IPS-18a (cell line): Measurements from ENCODE around the gene DCC.

ENCODE experiments used
- H3K27ac ChIP-seq: one replicate; pipeline ENCODE4 v1.5.1; 2013; ENCODE audit warnings: low read length
- H3K27me3 ChIP-seq: one replicate; pipeline ENCODE4 v1.6.1; 2013; ENCODE audit warnings: mild to moderate bottlenecking, low read length; ENCODE audit not compliant: control insufficient read depth, insufficient read depth
- H3K36me3 ChIP-seq: one replicate; pipeline ENCODE4 v1.6.1; 2013; ENCODE audit warnings: low read depth, low read length; ENCODE audit not compliant: control insufficient read depth
- H3K4me1 ChIP-seq: one replicate; pipeline ENCODE4 v1.6.1; 2013; ENCODE audit warnings: low read depth, low read length; ENCODE audit not compliant: control insufficient read depth
- H3K4me3 ChIP-seq: one replicate; pipeline ENCODE4 v1.5.1; 2013; ENCODE audit warnings: low read length
- H3K9ac ChIP-seq: one replicate; pipeline ENCODE4 v1.6.1; 2013; ENCODE audit warnings: mild to moderate bottlenecking, low read length, moderate library complexity
- H3K9me3 ChIP-seq: one replicate; pipeline ENCODE4 v1.6.1; 2013; ENCODE audit warnings: low read depth, low read length; ENCODE audit not compliant: control insufficient read depth

The DCC gene

DNA sequence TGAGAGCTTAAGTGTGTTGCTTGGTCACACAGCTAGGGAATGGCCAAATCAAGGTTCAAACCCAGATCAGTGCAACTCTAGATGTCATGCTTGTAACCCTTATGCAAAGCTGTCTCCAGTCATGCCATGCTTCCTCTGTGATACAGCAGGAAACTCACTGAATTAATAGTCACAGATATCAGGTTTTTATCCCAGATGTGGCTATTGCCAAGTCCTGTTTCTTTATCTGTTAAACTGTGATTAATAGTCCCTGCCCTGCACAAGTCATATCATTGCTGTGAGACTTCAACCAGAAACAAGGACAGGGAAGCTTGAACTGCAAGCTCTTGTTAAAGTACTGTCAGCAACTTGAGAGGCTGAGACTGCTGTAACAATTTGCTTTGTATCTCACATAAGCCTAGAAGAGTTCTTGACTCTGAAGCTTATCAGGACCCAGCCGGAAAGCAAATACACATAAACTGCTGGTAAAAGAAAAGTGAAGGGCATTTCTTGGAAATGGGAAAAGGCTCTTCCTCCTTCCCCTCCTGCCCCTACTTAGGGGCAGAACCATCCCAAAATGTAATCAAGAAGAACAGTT, 609.0 kb downstream of the DCC start:
- no peaks in the 10 kb centered on the region for H3K27me3 ChIP-seq
- H3K27ac ChIP-seq = no peak overlapping the region
- H3K4me3 ChIP-seq = no peak overlapping the region

GRCh38 chr18:52950155-52950554, 610.2 kb downstream of the DCC start:
- no peak overlapping the region for H3K27ac ChIP-seq
- no peak overlapping the region for H3K4me3 ChIP-seq
- no peaks in the 10 kb centered on the region for H3K9me3 ChIP-seq
- no peaks in the 10 kb centered on the region for H3K4me1 ChIP-seq
- no peak overlapping the region for H3K9ac ChIP-seq
- H3K36me3 ChIP-seq = no peaks in the 10 kb centered on the region
- H3K27me3 ChIP-seq = no peaks in the 10 kb centered on the region

More for the DNA sequence above, 609.0 kb downstream of the DCC start:
- no peak overlapping the region for H3K9ac ChIP-seq
- H3K4me1 ChIP-seq = no peaks in the 10 kb centered on the region
- H3K36me3 ChIP-seq = no peaks in the 10 kb centered on the region
- no peaks in the 10 kb centered on the region for H3K9me3 ChIP-seq

GRCh38 chr18:52953387-52953786, 613.4 kb downstream of the DCC start:
- H3K27ac ChIP-seq = no peak overlapping the region
- H3K4me3 ChIP-seq = no peak overlapping the region
- no peaks in the 10 kb centered on the region for H3K4me1 ChIP-seq
- no peaks in the 10 kb centered on the region for H3K27me3 ChIP-seq
- no peaks in the 10 kb centered on the region for H3K36me3 ChIP-seq
- no peak overlapping the region for H3K9ac ChIP-seq
- H3K9me3 ChIP-seq = no peaks in the 10 kb centered on the region

DNA sequence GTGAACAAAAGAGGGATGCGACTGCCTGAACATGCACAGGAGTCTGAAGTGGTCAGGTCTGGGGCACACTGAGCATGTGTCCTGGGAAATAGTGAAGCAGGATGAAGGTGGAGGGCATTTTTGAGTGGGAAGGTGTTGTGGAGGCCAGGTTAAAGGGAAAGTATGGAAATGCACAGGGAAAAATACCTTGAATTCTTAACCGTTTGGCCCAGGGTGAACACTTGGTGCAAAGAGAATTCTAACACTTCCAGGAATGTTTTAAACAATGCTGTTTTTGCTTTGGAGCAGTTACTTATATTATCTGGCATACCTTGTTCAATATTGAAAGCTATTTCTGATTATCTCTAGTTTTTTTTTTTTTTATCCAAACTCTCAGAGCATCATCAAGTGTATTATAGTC, 623.5 kb downstream of the DCC start:
- Histone ChIP-seq H3K9ac (no peak overlapping the region), H3K4me1 (no peaks in the 10 kb centered on the region), H3K27ac (no peak overlapping the region)

GRCh38 chr18:52970686-52971085, 630.7 kb downstream of the DCC start:
- H3K9ac ChIP-seq = no peak overlapping the region
- H3K4me1 ChIP-seq = no peaks in the 10 kb centered on the region
- H3K27me3 ChIP-seq = no peaks in the 10 kb centered on the region
- H3K36me3 ChIP-seq = no peaks in the 10 kb centered on the region
- H3K4me3 ChIP-seq = no peak overlapping the region
- no peak overlapping the region for H3K27ac ChIP-seq
- H3K9me3 ChIP-seq = no peaks in the 10 kb centered on the region

More for the DNA sequence above, 623.5 kb downstream of the DCC start:
- no peak overlapping the region for H3K4me3 ChIP-seq
- no peaks in the 10 kb centered on the region for H3K27me3 ChIP-seq
- no peaks in the 10 kb centered on the region for H3K36me3 ChIP-seq
- H3K9me3 ChIP-seq = no peaks in the 10 kb centered on the region

- Histone ChIP-seq H3K4me1 (no peaks in the 10 kb centered on the region), H3K27ac (no peak overlapping the region), H3K27me3 (no peaks in the 10 kb centered on the region), H3K9ac (no peak overlapping the region), H3K9me3 (no peaks in the 10 kb centered on the region), H3K4me3 (no peak overlapping the region), H3K36me3 (no peaks in the 10 kb centered on the region)
These were observed 631.1 kb downstream of the DCC start for GRCh38 chr18:52971097-52971496.

DNA sequence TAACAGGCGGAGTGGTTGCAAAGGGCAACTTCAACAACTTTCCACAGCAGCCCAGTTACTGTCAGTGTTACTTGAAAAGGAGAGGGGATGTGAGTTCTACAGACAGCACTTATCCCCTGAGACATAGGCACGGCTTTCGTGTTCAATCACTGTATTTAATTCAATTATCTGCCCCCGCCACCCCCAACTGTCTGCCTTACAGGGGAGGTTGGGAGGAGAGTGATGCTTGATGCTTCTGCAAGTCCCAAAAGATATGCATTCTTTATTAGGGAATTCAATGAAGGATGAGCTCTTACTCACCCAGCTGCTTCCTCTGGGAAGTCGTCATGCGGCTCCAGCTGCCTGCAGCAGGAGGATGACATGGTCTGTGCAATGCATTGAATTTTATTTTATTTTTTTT, 639.9 kb downstream of the DCC start:
- no peak overlapping the region for H3K4me3 ChIP-seq
- H3K4me1 ChIP-seq = no peaks in the 10 kb centered on the region
- no peak overlapping the region for H3K9ac ChIP-seq
- H3K9me3 ChIP-seq = no peaks in the 10 kb centered on the region
- no peaks in the 10 kb centered on the region for H3K36me3 ChIP-seq
- no peaks in the 10 kb centered on the region for H3K27me3 ChIP-seq
- no peak overlapping the region for H3K27ac ChIP-seq

- H3K4me3 ChIP-seq = no peak overlapping the region
- H3K27ac ChIP-seq = no peak overlapping the region
- no peaks in the 10 kb centered on the region for H3K36me3 ChIP-seq
- H3K27me3 ChIP-seq = no peaks in the 10 kb centered on the region
- H3K4me1 ChIP-seq = no peaks in the 10 kb centered on the region
- H3K9ac ChIP-seq = no peak overlapping the region
- no peaks in the 10 kb centered on the region for H3K9me3 ChIP-seq
These were observed 651.2 kb downstream of the DCC start for GRCh38 chr18:52991246-52991645.

GRCh38 chr18:52992041-52992440, 652.0 kb downstream of the DCC start:
- Histone ChIP-seq H3K27ac (no peak overlapping the region), H3K9me3 (no peaks in the 10 kb centered on the region), H3K4me3 (no peak overlapping the region), H3K36me3 (no peaks in the 10 kb centered on the region), H3K27me3 (no peaks in the 10 kb centered on the region), H3K4me1 (no peaks in the 10 kb centered on the region), H3K9ac (no peak overlapping the region)

DNA sequence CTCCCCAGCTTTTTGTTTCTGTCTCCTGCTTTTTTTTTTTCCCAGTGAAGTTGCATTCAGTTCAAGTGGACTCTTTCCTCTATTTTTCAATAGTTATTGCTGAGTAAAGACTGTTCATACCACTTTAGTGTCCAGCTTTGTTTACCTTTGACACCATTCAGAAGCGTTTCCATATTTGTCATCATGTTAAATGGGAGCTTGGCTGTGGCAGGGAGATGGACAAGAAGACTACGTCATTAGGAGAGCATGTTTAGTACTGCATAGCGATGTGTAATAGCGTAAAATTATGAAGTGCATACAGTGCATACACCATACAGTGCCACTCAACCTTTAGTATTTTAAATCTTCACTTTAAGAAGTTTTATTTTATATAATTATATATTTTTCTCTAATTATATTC, 655.9 kb downstream of the DCC start:
- Histone ChIP-seq H3K27me3 (no peaks in the 10 kb centered on the region), H3K4me3 (no peak overlapping the region), H3K9ac (no peak overlapping the region), H3K36me3 (no peaks in the 10 kb centered on the region), H3K4me1 (no peaks in the 10 kb centered on the region), H3K27ac (no peak overlapping the region), H3K9me3 (no peaks in the 10 kb centered on the region)

- H3K4me1 ChIP-seq = no peaks in the 10 kb centered on the region
- H3K27ac ChIP-seq = no peak overlapping the region
- H3K9ac ChIP-seq = no peak overlapping the region
- H3K36me3 ChIP-seq = no peaks in the 10 kb centered on the region
- H3K4me3 ChIP-seq = no peak overlapping the region
- H3K9me3 ChIP-seq = no peaks in the 10 kb centered on the region
- no peaks in the 10 kb centered on the region for H3K27me3 ChIP-seq
These were observed 659.6 kb downstream of the DCC start for GRCh38 chr18:52999633-53000032.

GRCh38 chr18:53004798-53005197, 664.8 kb downstream of the DCC start:
- Histone ChIP-seq H3K27ac (no peak overlapping the region), H3K9me3 (no peaks in the 10 kb centered on the region), H3K36me3 (no peaks in the 10 kb centered on the region), H3K27me3 (no peaks in the 10 kb centered on the region), H3K4me1 (no peaks in the 10 kb centered on the region), H3K4me3 (no peak overlapping the region), H3K9ac (no peak overlapping the region)
